H1 (cell line): ENCODE results near the gene KCNMA1. TPM values are rescaled to one million over a fixed set of nuclear protein-coding genes. Genes with fewer than 3 reads are reported as not detected.

Source experiments
- polyA plus RNA-seq, 7 experiments: library from polyadenylated mRNA; depleted of rRNA in 3 of 7; stranded (reverse) in 5 of 7; unstranded in 2 of 7; fragments of >200 nt in 5 of 7; fragments of 200-250 nt in 2 of 7; gene quantifications; 1 replicate in 5 of 7; 2 replicates in 1 of 7; 4 replicates in 1 of 7; pipeline versions ENCODE4 v1.2.1 to v1.2.3, GENCODE V29; 2011 to 2013; ENCODE audit warnings: missing spikeins in 2 of 7, mixed read lengths in 2 of 7
- total RNA-seq: library from RNA; stranded (reverse); fragmentation: NEBNext Ultra II Directional; extraction: Animal tissue kit (Norgen Biotek cat#: 25700); gene quantifications from 2 replicates; pipeline ENCODE4 v1.2.1, GENCODE V29; 2021
- TF ChIP-seq, protein P1 (sequence below): fragments of 300-600 bp; sonication (generic); IDR thresholded peaks from 2 replicates; pipeline ENCODE4 v1.7.1; 2012; ENCODE audit warnings: low read length, moderate library complexity, mild to moderate bottlenecking, inconsistent platforms; ENCODE audit not compliant: insufficient replicate concordance

The KCNMA1 gene
- total and polyA plus RNA-seq, 2 of the 8 experiments (the other 6 are each of a cell fraction or from before 2014, with no cell fraction given) = 10.2 to 11.1 TPM

DNA sequence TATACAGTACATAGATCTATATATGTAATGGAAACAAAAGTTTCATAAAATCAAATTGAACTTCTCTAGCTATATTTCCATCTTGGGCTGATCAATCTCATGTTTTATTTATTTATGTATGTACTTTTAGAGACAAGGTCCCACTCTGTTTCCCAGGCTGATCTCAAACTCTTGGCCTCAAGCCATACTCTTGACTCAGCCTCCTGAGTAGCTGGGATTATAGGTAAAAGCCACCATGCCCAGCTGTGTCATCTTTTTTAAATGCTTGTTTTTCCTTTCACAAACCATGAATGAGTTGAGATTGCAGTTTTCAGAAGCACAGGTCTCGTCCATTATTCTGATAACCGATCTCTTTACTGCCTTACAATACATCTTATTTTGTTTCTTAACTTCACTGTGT, 400.9 kb downstream of the KCNMA1 start (continued):
- TF ChIP-seq, protein P1, sequence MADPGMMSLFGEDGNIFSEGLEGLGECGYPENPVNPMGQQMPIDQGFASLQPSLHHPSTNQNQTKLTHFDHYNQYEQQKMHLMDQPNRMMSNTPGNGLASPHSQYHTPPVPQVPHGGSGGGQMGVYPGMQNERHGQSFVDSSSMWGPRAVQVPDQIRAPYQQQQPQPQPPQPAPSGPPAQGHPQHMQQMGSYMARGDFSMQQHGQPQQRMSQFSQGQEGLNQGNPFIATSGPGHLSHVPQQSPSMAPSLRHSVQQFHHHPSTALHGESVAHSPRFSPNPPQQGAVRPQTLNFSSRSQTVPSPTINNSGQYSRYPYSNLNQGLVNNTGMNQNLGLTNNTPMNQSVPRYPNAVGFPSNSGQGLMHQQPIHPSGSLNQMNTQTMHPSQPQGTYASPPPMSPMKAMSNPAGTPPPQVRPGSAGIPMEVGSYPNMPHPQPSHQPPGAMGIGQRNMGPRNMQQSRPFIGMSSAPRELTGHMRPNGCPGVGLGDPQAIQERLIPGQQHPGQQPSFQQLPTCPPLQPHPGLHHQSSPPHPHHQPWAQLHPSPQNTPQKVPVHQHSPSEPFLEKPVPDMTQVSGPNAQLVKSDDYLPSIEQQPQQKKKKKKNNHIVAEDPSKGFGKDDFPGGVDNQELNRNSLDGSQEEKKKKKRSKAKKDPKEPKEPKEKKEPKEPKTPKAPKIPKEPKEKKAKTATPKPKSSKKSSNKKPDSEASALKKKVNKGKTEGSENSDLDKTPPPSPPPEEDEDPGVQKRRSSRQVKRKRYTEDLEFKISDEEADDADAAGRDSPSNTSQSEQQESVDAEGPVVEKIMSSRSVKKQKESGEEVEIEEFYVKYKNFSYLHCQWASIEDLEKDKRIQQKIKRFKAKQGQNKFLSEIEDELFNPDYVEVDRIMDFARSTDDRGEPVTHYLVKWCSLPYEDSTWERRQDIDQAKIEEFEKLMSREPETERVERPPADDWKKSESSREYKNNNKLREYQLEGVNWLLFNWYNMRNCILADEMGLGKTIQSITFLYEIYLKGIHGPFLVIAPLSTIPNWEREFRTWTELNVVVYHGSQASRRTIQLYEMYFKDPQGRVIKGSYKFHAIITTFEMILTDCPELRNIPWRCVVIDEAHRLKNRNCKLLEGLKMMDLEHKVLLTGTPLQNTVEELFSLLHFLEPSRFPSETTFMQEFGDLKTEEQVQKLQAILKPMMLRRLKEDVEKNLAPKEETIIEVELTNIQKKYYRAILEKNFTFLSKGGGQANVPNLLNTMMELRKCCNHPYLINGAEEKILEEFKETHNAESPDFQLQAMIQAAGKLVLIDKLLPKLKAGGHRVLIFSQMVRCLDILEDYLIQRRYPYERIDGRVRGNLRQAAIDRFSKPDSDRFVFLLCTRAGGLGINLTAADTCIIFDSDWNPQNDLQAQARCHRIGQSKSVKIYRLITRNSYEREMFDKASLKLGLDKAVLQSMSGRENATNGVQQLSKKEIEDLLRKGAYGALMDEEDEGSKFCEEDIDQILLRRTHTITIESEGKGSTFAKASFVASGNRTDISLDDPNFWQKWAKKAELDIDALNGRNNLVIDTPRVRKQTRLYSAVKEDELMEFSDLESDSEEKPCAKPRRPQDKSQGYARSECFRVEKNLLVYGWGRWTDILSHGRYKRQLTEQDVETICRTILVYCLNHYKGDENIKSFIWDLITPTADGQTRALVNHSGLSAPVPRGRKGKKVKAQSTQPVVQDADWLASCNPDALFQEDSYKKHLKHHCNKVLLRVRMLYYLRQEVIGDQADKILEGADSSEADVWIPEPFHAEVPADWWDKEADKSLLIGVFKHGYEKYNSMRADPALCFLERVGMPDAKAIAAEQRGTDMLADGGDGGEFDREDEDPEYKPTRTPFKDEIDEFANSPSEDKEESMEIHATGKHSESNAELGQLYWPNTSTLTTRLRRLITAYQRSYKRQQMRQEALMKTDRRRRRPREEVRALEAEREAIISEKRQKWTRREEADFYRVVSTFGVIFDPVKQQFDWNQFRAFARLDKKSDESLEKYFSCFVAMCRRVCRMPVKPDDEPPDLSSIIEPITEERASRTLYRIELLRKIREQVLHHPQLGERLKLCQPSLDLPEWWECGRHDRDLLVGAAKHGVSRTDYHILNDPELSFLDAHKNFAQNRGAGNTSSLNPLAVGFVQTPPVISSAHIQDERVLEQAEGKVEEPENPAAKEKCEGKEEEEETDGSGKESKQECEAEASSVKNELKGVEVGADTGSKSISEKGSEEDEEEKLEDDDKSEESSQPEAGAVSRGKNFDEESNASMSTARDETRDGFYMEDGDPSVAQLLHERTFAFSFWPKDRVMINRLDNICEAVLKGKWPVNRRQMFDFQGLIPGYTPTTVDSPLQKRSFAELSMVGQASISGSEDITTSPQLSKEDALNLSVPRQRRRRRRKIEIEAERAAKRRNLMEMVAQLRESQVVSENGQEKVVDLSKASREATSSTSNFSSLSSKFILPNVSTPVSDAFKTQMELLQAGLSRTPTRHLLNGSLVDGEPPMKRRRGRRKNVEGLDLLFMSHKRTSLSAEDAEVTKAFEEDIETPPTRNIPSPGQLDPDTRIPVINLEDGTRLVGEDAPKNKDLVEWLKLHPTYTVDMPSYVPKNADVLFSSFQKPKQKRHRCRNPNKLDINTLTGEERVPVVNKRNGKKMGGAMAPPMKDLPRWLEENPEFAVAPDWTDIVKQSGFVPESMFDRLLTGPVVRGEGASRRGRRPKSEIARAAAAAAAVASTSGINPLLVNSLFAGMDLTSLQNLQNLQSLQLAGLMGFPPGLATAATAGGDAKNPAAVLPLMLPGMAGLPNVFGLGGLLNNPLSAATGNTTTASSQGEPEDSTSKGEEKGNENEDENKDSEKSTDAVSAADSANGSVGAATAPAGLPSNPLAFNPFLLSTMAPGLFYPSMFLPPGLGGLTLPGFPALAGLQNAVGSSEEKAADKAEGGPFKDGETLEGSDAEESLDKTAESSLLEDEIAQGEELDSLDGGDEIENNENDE = no peak
- TF ChIP-seq, all 59 proteins: peak for 0
